Coronary artery (tissue), 2 donors: ENCODE measurements around the gene EFNB2.

ENCODE experiments used
- DNase-seq: peaks from one replicate; pipeline ENCODE4 v3.0.0-alpha.2; 2017; ENCODE audit warnings: low spot score
- H3K27ac ChIP-seq, 2 donors: fragments of 200-600 bp; sonication (generic); one replicate each; pipeline ENCODE4 v1.5.1; 2016 to 2019
- H3K4me3 ChIP-seq: fragments of 200-600 bp; sonication (generic); 2 replicates; pipeline ENCODE4 v1.5.1; 2016; ENCODE audit warnings: mild to moderate bottlenecking, moderate library complexity
- TF ChIP-seq, protein P1 (sequence below): fragments of 200-600 bp; sonication (generic); IDR thresholded peaks from one replicate; pipeline ENCODE4 v1.5.1; 2019; ENCODE audit warnings: antibody characterized with exemption

Gene EFNB2

DNA sequence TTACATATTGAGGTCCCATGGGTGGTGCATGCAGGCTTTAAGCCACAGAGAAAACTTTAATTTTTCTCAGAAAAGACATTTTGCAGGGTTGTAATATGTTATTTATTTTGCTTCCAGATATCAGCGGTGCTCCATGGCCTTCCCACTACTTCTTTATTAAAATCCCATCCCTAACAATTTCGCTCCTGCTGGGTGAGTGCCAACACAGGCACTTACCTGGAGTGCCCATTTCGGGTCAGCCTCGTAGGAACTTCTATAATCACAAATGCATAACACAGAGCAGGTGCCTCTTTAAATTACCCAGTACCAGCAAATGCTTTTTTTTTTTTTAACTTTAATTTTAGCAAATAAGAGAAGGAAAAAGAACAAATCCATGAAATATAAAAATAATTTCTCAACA, 86.4 kb downstream of the EFNB2 start:
- no peak for DNase-seq
- Histone ChIP-seq H3K27ac (no peak overlapping the region), H3K4me3 (no peak overlapping the region)
- TF ChIP-seq, protein P1, sequence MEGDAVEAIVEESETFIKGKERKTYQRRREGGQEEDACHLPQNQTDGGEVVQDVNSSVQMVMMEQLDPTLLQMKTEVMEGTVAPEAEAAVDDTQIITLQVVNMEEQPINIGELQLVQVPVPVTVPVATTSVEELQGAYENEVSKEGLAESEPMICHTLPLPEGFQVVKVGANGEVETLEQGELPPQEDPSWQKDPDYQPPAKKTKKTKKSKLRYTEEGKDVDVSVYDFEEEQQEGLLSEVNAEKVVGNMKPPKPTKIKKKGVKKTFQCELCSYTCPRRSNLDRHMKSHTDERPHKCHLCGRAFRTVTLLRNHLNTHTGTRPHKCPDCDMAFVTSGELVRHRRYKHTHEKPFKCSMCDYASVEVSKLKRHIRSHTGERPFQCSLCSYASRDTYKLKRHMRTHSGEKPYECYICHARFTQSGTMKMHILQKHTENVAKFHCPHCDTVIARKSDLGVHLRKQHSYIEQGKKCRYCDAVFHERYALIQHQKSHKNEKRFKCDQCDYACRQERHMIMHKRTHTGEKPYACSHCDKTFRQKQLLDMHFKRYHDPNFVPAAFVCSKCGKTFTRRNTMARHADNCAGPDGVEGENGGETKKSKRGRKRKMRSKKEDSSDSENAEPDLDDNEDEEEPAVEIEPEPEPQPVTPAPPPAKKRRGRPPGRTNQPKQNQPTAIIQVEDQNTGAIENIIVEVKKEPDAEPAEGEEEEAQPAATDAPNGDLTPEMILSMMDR = no peak

DNA sequence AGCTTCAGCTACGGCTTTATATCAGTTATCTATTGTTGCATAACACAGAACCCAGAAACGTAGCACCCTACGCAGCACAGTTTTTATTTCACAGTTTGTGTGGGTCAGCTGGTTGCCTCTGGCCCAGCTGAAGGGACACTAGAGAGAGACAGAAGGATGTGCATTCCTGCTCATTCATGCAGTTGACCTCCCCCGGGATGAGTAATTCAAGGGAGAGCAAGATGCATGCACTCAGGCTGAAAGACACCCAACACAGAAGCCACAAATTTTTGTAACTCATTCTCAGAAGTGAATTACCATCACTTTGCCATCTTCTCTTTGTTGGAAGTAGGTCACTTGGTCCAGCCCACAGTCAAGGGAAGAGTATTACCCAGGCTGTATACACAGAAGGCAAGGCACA, 89.5 kb downstream of the EFNB2 start:
- no peak overlapping the region for H3K4me3 ChIP-seq
- H3K27ac ChIP-seq = no peak overlapping the region
- TF ChIP-seq, protein P1 = no peak
- no peak for DNase-seq

DNA sequence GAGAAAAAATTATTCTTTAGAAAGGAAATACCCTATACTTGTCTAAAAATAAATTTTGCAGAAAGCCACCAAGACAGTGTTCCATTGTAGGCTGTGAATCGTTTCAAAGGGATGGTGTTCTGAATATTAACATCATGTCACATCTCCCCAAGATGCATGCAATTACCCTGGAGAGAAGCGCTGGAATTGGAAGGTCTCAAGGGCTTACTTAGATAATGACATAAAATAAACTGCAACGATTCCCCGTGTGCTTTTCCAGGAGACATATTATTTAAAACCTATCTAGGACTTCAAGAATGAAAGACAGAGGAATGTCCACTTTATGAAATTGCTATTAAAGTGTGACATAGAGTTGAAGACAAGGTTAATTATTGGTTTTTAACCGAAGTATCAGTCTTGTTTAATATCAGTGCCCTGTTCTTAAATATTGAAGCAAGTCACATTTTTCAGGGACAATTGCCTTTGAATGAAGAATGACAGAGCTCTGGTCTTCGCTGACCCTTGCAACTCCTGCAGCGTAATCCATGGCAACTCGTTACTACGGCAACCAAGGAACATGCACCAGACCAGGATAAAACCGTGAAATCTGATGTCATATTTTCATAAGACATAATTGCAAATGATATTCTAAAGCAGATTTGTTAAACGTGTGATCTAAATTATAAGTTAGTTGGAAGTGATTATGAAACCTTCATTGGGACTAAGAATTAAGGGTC, 91.7 kb downstream of the EFNB2 start:
- Histone ChIP-seq H3K27ac (no peak overlapping the region), H3K4me3 (no peak overlapping the region)
- TF ChIP-seq, protein P1 = no peak
- DNase-seq = no peak

DNA sequence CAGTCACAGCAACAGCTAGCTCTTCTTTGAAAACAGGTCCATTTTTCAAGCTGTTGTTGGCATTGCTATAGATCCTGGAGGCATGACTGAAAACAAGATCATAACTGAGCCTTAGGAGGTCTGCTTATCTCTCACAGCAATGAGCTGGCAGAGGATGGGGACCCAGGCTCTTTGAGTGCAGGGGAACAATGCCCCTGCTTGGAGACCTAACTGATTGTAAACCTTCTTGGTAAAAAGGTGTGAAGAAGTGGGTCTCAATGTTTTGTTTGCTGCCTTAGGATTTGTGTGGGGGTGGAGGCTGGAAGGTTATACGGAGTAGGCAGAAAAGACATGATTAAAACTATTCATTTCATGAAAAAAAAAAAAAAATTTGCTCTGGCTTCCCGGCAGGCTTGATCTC, 94.6 kb downstream of the EFNB2 start:
- TF ChIP-seq, protein P1 = no peak
- H3K27ac ChIP-seq = no peak overlapping the region

More for the DNA sequence above, 94.6 kb downstream of the EFNB2 start:
- no peak for DNase-seq
- H3K4me3 ChIP-seq = no peak overlapping the region
